GM12875 (cell line): ENCODE data around the gene PDGFC.

Experiments used
- H3K4me3 ChIP-seq: one replicate; pipeline ENCODE4 v1.5.1; 2011; ENCODE audit warnings: low read depth, low read length, control low read depth
- TF ChIP-seq, protein P1 (sequence below): IDR thresholded peaks from 2 replicates; pipeline ENCODE4 v1.5.1; 2011; ENCODE audit warnings: low read depth, mild to moderate bottlenecking, control low read depth, inconsistent platforms, low read length, moderate library complexity, borderline replicate concordance; ENCODE audit not compliant: insufficient read depth

PDGFC gene

DNA sequence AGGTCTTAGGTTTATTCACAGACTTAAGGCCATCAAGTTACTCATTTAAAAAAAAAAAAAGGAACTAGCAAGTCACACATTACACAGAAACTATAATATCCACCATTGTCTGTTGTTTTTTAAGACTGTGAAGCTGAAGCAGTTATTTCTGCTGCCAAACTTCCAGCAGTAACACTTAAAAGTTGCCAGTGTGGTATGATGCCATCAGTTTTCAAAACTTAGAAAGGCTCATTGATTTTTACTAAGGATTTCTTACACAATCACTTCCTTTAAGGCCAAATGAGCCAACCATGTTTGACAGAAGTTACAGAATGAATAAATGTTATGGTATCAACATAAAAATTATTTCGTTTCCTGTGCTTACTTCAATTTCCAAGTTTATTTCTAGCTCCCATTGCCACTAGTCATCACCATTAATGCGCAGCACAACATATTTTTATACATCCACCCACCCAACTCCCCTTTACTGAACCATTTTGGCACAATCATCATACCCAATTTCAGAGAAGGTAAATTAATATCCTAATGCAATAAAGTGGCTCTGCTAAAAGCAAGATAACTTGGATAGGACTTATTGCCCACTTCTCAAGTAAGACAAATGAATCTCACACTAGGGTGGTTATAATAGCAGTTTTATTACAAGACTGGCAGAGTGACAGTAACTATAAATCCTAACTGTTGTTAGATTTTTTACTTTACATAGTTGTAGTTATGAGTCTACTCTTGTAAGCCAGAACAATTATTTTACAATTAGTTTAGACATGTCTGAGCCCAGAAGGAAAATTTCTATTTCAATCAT is 13.1 kb downstream of the PDGFC start:
- H3K4me3 ChIP-seq, result no peak overlapping the region
- TF ChIP-seq, protein P1, sequence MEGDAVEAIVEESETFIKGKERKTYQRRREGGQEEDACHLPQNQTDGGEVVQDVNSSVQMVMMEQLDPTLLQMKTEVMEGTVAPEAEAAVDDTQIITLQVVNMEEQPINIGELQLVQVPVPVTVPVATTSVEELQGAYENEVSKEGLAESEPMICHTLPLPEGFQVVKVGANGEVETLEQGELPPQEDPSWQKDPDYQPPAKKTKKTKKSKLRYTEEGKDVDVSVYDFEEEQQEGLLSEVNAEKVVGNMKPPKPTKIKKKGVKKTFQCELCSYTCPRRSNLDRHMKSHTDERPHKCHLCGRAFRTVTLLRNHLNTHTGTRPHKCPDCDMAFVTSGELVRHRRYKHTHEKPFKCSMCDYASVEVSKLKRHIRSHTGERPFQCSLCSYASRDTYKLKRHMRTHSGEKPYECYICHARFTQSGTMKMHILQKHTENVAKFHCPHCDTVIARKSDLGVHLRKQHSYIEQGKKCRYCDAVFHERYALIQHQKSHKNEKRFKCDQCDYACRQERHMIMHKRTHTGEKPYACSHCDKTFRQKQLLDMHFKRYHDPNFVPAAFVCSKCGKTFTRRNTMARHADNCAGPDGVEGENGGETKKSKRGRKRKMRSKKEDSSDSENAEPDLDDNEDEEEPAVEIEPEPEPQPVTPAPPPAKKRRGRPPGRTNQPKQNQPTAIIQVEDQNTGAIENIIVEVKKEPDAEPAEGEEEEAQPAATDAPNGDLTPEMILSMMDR, result no peak

DNA sequence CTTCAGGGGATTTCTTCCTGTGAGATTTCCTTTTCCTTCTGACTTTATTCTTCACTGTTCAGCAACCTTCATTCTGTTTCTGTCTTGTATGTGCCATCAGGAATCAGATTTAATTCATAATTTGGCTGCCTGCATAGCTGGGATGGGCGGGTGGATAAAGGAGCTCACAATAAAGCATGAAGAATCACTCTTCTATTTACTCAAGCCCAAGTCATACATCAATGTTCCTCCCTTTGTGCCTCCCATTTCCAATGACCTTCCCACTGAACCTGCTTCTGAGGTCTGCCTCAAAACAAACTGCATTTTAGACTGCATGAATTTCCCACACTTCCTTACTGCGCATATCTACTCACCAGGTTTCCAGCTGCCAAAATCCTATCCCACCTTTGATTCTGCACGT is 14.0 kb downstream of the PDGFC start:
- TF ChIP-seq, protein P1, result no peak
- H3K4me3 ChIP-seq, result no peak overlapping the region

DNA sequence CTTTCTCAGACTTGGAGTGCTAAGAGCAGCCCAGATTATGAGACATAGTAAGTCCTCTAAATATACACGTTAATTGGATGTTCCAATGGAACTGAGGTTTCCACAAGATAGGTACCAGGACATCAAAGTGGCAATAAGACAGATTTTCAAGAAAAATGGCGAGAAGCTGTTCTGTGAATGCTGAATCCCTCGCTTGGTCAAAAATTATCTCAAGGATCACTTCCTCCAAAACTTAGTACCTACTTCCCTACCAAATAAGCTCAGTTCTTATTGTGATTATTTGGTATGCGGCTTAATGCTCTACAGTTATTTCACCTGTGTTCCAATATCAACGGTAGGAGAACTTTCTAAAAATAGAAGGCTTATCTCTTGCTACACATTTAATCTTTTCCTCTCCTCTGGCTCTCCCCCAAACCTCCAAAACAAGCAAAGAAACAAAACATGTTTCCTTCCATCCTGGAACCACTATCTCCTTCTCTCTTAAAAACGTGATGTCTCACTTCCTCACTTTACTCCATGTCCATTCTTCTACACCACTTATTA is 14.7 kb downstream of the PDGFC start:
- TF ChIP-seq, protein P1, result no peak
- no peak overlapping the region for H3K4me3 ChIP-seq

DNA sequence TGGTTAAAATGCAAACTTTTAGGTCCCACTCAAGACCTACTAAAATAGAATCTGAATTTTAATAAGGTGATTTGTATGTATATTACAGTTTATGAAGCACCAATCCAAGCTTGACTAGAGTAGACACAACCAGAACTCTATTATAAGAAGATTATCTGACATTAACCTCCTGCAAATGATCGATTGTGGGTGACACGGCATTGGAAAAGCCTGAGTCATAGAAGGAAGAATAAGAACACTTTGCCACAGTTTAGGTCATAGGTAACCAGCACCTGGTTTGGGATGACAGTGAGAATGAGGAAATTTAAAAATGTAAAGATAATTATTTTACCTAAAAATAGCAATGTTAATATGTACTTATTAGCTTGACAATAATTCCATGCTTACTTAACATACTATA is 15.2 kb downstream of the PDGFC start:
- TF ChIP-seq, protein P1, result no peak
- H3K4me3 ChIP-seq, result no peak overlapping the region

DNA sequence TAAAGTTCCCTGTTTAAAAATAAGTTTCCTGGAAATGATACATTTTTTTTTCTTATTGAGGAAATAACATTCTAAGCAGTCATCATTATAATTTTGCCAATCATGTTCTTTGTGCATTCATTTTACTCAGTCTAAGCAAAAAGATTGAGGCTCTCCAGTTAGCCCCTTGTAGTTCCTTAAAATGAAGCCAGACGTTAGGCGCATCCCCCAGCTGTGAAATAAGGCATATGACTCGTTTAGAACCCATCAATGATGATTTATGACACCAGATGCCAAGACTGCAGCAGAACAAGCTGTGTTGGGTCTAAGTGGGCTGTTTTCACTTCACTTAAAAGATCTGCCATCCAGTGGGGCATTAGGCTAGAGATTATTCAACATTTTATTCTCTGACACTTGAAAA is 17.0 kb downstream of the PDGFC start:
- TF ChIP-seq, protein P1, result no peak
- H3K4me3 ChIP-seq, result no peak overlapping the region

DNA sequence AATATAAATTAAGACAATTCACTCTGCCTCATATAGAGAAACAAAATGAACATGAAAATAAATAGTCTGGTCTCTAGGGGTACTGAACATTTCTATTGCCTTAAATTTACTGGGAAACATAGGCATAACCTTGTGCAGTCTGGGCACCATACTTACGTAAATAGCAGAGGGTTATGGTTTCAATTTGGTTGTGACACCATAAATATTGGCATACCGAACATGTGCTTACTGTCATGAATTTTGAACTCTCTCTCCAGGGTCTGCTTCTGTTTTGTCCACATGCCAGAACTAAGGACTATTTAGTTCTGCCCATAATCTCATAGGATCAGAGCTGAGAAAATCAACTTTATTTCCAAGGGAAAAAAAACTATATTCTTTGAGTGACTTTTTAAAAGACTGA is 17.6 kb downstream of the PDGFC start:
- TF ChIP-seq, protein P1, result no peak
- H3K4me3 ChIP-seq, result no peak overlapping the region

DNA sequence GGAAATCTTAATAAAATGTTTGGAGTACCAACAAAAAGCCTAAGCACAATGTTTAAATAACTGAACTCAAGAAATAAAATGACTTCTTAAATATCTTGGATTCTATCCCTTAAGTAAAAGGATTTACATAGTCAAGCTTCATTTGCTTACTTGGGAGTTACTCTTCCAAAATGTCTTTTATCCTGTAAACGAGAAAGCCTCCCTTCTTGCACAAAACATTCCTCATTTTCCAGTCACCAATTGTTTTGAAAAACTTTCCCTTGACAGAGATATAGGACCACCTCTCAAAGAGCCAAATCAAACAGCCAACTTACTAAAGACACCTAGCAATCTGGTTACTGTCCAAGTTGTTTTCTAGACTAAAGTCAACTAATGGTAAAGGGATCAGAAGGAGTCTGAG is 18.6 kb downstream of the PDGFC start:
- TF ChIP-seq, protein P1, result no peak
- H3K4me3 ChIP-seq, result no peak overlapping the region
